ENCODE measurements around the gene ZSWIM9. TPM values are rescaled to one million over a fixed set of nuclear protein-coding genes. Genes with fewer than 3 reads are reported as not detected.

ZSWIM9 gene
- total RNA-seq, 4 donors from 2014 or later = 4.0 to 15.2 (median 10.4) TPM

GRCh38 chr19:48136547-48136946 lies 33.9 kb upstream of the ZSWIM9 start:
- intact Hi-C loops (cut with DNase I) = no loop called here
- H3K4me3 ChIP-seq = no peak overlapping the region
- no peak for DNase-seq (ENCODE audit: extremely low spot score)
- H3K36me3 ChIP-seq = peaks cover 0 to 16% (median 0%) of the 10 kb centered on the region in 4 donors
- WGBS = 100% methylated on average over 1 of the region's 4 CpGs
- H3K4me1 ChIP-seq = no peaks in the 10 kb centered on the region
- H3K9me3 ChIP-seq = no peaks in the 10 kb centered on the region
- H3K27ac ChIP-seq (replicated peaks in 1 of 4) = no peak overlapping the region
- TF ChIP-seq CTCF (IDR thresholded peaks at IDR 0.05) (no peak), POLR2AphosphoS5 (IDR thresholded peaks at IDR 0.05) (no peak), EP300 (IDR thresholded peaks at IDR 0.05) (no peak), POLR2A (IDR thresholded peaks at IDR 0.05; ENCODE audit: low read depth) (no peak)
- H3K27me3 ChIP-seq = no peaks in the 10 kb centered on the region

GRCh38 chr19:48137411-48137810 lies 33.1 kb upstream of the ZSWIM9 start:
- no peak overlapping the region for H3K27ac ChIP-seq (replicated peaks in 1 of 4)
- H3K4me3 ChIP-seq = no peak overlapping the region
- H3K4me1 ChIP-seq = no peaks in the 10 kb centered on the region
- no peak for DNase-seq (ENCODE audit: extremely low spot score)
- no peaks in the 10 kb centered on the region for H3K27me3 ChIP-seq
- H3K9me3 ChIP-seq = no peaks in the 10 kb centered on the region
- peaks cover 0 to 16% (median 0%) of the 10 kb centered on the region in 4 donors for H3K36me3 ChIP-seq
- no peak for TF ChIP-seq POLR2A (IDR thresholded peaks at IDR 0.05; ENCODE audit: low read depth)
- TF ChIP-seq POLR2AphosphoS5 (IDR thresholded peaks at IDR 0.05) = no peak
- TF ChIP-seq EP300 (IDR thresholded peaks at IDR 0.05) = no peak
- no peak for TF ChIP-seq CTCF (IDR thresholded peaks at IDR 0.05)
- intact Hi-C loops (cut with DNase I) = no loop called here
- WGBS = 90% methylated on average over 17 of the region's 26 CpGs

- 81% methylated on average over 6 of the region's 6 CpGs for WGBS
- no peaks in the 10 kb centered on the region for H3K27me3 ChIP-seq
- no peak for DNase-seq (ENCODE audit: extremely low spot score)
- peaks cover 0 to 22% (median 6%) of the 10 kb centered on the region in 4 donors for H3K36me3 ChIP-seq
- no peaks in the 10 kb centered on the region for H3K9me3 ChIP-seq
- no peak overlapping the region for H3K27ac ChIP-seq (replicated peaks in 1 of 4)
- intact Hi-C loops (cut with DNase I) = no loop called here
- H3K4me3 ChIP-seq = no peak overlapping the region
- no peak for TF ChIP-seq CTCF (IDR thresholded peaks at IDR 0.05)
- TF ChIP-seq POLR2AphosphoS5 (IDR thresholded peaks at IDR 0.05) = no peak
- TF ChIP-seq POLR2A (IDR thresholded peaks at IDR 0.05; ENCODE audit: low read depth) = no peak
- no peak for TF ChIP-seq EP300 (IDR thresholded peaks at IDR 0.05)
- H3K4me1 ChIP-seq = no peaks in the 10 kb centered on the region
Measured at GRCh38 chr19:48139053-48139452, 31.4 kb upstream of the ZSWIM9 start.

- Histone ChIP-seq H3K36me3 (peaks cover 0 to 27% (median 13%) of the 10 kb centered on the region in 4 donors), H3K27me3 (no peaks in the 10 kb centered on the region), H3K9me3 (no peaks in the 10 kb centered on the region), H3K4me1 (peaks cover 0 to 22% (median 18%) of the 10 kb centered on the region in 4 donors), H3K4me3 (no peak overlapping the region), H3K27ac (replicated peaks in 1 of 4) (no peak overlapping the region)
- intact Hi-C loops (cut with DNase I) = no loop called here
- TF ChIP-seq CTCF (IDR thresholded peaks at IDR 0.05) (no peak), POLR2AphosphoS5 (IDR thresholded peaks at IDR 0.05) (no peak)
- no peak for DNase-seq (ENCODE audit: extremely low spot score)
- WGBS = 77% methylated on average over 4 of the region's 4 CpGs
Measured at GRCh38 chr19:48147597-48148175, 22.8 kb upstream of the ZSWIM9 start.

- WGBS = 89% methylated on average over 9 of the region's 9 CpGs
- H3K36me3 ChIP-seq = peaks cover 0 to 19% (median 9%) of the 10 kb centered on the region in 4 donors
- H3K4me1 ChIP-seq = peaks cover 0 to 22% (median 18%) of the 10 kb centered on the region in 4 donors
- H3K27ac ChIP-seq (replicated peaks in 1 of 4) = no peak overlapping the region
- no peak for DNase-seq (ENCODE audit: extremely low spot score)
- H3K27me3 ChIP-seq = no peaks in the 10 kb centered on the region
- TF ChIP-seq POLR2AphosphoS5 (IDR thresholded peaks at IDR 0.05) (no peak), POLR2A (IDR thresholded peaks at IDR 0.05; ENCODE audit: low read depth) (no peak), EP300 (IDR thresholded peaks at IDR 0.05) (no peak), CTCF (IDR thresholded peaks at IDR 0.05) (no peak)
- intact Hi-C loops (cut with DNase I) = no loop called here
- no peak overlapping the region for H3K4me3 ChIP-seq
- H3K9me3 ChIP-seq = no peaks in the 10 kb centered on the region
Measured at GRCh38 chr19:48148576-48148975, 21.9 kb upstream of the ZSWIM9 start.
